HG03432 (cell line): ENCODE results near the gene TNRC6C.
"Not testable (repeated sequence)": the region's sequence is repeated elsewhere in the genome, so short reads cannot be mapped to it uniquely, and the experiment has no call there.

Experiments used
- ATAC-seq: cut with Tn5 transposase; IDR thresholded peaks from one replicate; pipeline ENCODE4 v1.9.1; 2021; ENCODE audit warnings: mild to moderate bottlenecking, moderate library complexity; ENCODE audit not compliant: unreplicated experiment

TNRC6C gene

DNA sequence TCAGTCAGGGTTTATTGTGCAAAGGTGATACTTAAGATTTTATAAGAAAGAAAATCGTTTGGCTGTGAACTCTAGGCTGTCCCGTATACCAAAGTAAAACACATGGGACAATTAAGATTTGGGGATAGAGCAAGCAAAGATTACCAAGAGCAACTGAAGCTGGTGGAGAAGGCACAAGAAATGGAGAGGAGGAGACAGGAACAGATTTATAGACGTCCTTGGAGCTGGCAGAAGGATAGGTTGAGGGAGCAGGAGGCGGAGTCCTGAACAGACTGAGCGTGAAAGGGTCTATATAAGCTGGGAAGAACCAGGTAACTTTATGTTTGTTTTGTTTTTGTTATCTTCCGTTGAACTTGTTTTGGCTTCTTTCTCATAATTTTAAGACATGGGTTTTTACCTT is 3.8 kb downstream of the TNRC6C start:
- no peak for ATAC-seq

DNA sequence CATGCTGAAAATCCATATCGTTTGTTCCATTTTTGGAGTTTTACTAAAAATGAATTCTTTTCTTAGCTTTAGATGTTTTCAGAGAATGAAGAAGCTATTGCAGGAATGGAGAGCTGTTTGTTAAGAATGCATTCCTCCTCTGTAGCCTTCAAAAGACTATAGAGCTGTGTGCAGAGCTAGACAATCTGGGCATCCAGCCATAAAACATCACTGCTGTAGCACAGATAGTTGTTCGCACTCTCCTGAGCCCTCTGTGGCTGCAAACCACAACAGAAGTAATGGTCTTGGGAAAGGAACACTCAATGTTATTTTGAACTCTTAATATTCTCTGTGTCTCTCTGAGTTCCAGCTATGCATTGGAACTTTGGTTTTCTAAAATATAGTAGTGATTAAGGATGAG is 4.9 kb downstream of the TNRC6C start:
- no peak for ATAC-seq

DNA sequence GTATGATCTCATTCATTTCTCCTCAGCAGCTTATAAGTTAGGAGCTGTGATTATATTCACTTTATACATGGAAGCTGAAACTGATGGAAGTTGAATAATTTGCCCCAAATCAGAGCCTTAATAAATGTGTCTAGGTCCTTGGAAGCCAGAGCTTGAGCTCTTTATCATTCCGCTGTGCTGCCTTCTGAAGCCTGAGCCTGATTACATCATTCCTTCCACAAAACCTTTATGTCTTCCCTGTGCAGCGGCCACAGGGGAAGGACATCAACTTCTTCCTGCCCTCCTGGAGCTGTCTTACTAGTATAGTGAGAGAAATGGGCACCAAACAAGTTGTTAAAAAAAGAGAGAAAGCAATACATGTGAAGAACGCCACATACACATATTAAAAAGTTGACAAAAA is 6.8 kb downstream of the TNRC6C start:
- ATAC-seq = no peak

DNA sequence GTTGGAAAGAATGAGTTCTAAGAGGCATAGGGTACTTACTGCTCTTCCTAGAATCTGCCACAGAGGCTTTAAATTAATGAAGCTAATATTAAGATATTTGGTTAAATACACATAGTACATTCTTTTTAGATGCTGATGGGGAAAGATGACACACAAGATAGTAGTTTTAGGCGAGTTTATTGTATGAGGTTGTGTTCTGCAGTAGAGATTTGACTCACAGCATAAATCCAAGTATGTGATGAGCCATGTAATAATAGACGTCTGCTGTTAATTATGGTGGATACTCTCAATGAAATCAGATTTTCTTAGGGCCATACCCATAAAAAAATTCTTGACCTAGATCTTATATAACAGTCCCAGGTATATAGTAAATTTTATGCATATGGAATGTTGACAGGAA is 8.0 kb downstream of the TNRC6C start:
- ATAC-seq = no peak

DNA sequence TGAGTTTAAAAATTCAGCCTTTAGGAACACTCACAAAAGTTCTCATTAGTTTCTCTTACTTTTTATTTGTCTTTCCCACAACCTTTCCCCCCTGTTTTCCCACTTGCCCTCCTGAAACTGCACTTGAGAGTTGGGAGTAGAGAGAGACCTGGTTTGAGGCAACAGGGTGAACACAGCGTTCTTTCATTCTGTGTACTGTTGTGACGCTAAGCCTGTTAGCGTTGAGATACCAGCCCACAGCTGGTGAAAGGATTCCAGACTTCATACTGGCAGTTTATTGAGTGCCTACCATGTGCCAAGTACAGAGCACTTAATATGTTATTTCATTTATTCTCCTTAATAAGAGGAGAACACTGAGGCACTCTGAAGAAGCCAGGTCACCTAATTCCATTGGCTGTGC is 10.3 kb downstream of the TNRC6C start:
- ATAC-seq = no peak

DNA sequence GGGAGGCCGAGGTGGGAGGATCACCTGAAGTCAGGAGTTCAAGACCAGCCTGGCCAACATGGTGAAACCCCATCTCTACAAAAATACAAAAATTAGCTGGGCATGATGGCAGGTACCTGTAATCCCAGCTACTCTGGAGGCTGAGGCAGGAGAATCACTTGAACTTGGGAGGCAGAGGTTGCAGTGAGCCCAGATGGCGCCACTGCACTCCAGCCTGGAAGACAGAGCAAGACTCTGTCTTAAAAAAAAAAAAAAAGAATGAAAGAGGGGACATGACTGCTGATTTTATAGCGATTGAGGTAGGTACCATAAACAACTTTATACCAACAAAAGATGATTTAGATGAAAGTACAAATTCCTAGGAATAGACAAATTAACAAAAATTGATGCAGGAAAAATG is 13.8 kb downstream of the TNRC6C start:
- ATAC-seq = not testable (repeated sequence)

DNA sequence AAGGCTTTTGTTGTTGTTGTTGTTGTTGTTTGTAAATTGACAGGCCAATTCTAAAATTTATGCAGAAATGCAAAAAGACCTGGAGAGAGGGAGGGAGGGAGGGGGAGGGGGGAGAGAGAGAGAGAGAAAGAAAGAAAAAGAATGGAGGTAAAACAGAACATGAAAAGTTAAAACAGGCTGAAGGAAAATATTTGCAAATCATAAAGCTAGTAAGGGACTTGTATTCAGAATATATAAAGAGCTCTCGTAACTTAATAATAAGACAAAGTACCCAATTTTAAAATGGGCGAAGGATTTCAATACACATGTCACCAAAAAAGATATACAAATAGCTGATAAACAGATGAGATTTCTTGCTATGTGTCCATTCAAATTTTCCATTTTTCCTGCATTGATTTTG is 15.4 kb downstream of the TNRC6C start:
- ATAC-seq = no peak

DNA sequence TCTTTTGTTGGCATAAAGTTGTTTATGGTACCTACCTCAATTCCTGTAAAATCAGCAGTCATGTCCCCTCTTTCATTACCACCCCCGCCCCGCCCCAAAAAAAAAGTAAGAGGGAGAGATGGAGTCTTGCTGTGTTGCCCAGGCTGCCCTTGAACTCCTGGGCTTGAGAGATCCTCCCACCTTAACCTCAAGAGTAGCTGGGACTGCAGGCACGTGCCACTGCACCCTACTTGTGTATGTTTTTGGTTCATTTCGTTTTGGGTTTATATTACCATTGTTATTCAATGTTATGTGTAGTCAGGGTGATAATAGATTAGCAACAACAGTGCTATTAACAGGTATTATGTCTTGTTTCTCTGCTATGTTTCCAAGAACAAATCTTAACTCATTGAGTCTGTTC is 15.9 kb downstream of the TNRC6C start:
- no peak for ATAC-seq

DNA sequence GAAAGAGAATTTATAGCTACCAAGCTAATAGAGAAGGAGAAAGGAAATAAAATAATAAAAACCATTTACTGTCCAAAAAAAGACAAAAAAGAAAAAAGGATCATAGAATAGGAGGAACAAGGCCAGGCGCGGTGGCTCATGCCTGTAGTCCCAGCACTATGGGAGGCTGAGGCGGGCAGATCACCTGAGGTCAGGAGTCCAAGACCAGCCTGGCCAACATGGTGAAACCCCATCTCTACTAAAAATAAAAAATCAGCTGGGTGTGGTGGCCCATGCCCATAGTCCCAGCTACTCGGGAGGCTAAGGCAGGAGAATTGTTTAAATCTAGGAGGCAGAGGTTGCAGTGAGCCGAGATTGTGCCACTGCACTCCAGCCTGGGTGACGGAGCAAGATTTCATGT is 23.9 kb downstream of the TNRC6C start:
- ATAC-seq = not testable (repeated sequence)

DNA sequence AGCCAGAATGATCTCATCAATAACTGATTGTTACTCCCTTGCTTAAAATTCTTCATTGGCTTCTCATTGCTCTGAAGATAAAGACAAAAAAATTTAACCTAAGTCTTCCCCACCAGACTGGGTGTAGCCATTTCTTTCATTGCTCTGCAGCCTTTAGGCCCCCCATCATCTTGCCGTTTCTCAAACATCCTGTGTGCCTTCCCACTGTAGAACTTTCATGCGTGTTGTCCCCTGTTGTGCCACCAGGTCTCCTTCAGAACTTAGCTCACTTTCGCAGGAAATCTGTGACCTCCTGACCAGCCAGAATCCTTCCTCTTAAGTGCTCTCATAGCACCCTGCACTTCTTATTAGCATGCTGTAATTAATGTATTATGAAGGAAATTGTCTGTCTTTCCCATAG is 31.8 kb downstream of the TNRC6C start:
- ATAC-seq = no peak

DNA sequence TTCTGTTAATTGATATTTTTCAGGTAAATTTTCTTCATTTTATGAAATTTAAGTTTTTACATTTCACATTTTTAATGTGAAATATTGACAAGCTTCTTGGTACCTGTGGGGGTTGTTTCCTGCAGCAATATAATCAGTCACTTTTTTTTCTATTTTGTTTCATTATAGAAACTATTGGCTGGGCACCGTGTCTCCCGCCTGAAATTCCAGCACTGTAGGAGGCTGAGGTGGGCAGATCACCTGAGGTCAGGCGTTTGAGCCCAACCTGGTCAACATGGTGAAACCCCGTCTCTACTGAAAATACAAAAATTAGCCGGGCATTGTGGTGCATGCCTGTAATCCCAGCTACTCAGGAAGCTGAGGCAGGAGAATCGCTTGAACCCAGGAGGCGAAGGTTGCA is 35.2 kb downstream of the TNRC6C start:
- not testable (repeated sequence) for ATAC-seq

DNA sequence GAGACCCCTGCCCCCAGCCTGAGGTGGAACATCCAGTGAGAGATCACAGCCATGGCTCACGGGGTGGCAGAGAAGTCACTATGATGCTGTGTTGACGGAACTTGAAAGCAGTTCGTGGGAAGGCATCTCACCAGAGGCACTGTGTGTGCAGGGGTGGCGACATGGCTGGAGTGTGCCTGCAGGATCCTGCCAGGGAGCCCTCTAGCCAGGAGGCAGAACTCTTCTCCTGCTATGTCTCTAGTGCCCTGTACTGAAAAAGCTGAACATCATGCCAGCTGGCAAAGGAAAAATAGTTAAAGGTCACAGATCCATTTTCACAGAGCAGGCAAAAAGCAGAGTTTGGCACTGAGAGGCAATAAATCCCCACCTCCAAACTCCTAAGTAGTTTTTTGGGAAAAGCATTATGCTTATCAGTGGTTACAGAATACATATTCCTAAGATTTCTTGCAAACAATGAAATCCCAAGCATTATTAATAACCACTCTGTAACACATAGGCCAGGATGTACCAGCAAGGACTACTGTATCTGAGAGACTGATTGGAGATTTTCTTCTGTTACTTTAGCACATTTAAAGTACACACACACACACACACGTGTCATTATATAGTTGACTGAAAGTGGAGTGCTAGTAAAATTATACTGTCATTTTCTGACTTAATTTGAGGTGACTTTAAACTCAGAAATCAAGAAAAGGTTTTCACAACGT is 36.8 kb downstream of the TNRC6C start:
- no peak for ATAC-seq

DNA sequence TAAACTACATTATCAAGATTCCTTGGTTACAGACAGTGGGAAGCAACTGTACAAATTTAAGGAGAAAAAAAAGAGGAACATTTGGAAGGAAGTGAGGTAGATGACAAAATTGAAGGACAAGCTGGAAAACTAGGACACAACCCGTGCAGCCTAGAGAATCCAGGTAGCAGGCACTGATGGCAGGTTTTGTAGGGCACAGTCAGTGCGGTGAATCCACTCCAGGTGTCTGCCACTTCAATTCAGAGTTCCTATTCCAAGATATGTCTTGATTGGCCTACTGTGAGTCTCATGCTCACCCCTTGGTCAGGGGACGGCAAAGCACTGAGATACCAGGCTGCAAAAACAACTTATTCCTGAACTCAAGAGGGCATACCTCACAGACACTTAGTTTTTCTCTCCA is 37.8 kb downstream of the TNRC6C start:
- ATAC-seq = no peak

DNA sequence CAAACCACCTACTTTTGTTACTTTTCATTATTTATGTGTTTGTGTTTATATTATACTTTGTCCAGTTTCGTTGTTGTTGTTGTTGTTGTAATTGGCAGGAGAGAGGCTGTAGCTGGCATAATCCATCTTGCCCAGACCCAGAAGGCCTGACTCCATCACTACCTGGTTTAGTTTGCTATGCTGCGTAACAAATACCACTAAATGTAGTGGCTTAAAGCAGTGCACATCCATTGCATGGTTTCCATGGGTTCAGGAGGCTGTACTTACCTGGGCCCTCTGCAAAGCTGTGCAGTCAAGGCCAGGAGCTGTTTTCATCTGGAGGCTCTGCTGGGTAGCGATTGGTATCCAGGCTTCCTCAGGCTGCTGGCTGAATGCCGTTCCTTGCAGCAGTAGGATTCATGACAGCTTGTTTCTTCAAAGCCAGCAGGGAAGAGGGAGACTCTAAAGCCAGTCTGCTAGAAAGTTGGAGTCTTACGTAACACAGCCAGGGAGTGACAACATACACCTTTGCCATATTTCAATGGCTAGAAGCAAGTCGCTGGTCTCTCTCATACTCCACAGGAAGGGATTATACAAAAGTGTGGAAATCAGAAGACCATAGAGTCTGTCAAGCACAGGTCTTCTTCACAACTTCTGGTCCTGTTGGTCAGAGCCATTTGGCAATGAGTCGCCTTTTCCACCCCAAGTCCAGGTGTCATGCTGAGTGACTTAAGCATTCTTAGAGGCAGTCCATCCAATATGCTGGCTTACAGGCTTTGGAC is 41.1 kb downstream of the TNRC6C start:
- ATAC-seq = no peak

DNA sequence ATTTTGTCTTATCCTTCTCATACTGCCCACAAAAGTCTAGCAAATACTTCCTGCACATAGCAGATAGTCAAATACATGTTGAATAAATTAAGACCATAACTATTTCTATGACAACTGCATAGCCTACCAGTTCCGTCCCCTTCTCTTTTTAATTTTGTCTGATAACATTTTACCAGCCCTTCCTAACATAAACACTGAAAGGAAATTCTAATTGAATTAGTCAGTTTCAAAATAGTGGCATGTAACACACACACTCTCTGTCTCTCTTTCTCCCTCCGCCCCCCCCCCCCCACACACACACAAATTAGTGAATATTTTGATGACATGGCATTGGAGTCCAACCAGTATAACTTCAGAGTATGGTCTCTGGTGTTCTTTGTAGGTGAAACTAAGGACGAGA is 41.8 kb downstream of the TNRC6C start:
- ATAC-seq = no peak

DNA sequence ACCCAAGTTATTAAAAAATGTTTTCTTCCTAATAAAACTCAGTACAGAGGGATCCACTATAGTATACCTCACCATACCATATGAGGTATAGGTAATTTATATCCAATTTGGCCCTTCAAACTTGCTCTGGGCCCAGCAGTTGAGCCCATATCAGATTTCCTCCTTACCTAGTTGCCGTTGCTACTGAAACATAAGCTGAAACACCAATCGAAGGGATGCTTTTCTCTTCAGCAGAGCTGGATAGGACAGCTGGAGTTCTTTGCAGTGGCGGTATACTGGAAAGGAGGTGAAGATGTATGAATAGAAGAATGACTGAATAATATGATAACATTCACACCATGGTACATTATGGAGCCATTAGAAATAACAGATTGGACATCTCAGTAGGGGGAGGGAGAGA is 42.7 kb downstream of the TNRC6C start:
- no peak for ATAC-seq

DNA sequence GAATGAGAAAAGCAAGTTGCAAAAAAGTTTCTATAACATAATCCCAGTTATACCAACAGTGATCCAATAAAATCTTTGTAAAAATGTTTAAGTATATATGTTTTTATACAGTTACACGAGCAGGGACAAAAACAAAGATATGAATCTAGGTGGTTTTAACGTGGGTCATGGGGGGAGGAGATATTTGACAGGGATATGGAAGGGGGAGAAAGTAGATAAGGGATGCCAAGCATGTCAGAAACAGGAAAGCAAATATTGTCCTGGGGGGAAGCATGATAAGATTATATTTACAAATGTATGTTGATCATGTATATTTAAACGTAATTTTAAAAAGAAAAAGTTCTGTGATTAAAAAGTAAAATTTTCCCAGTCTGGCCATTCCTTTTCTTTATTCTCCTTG is 43.1 kb downstream of the TNRC6C start:
- no peak for ATAC-seq

DNA sequence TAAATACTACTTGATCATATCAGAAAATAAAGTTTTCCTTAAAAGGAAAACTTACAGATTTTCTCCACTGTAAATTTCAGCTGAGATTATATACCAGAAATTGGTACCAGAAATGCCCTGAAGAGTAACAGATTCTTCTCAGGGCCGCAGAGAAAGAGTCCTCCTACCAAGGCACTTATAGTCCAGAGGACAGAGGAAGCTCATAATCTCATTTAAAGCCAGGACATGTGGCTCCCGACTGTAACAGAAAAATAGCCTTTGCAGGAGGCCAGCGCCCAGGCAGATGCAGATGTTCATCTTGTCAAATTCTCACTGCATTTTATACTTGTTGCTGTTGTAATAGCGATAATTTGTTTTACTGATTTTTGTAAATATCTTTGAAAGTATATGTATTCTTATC is 43.7 kb downstream of the TNRC6C start:
- ATAC-seq = no peak

DNA sequence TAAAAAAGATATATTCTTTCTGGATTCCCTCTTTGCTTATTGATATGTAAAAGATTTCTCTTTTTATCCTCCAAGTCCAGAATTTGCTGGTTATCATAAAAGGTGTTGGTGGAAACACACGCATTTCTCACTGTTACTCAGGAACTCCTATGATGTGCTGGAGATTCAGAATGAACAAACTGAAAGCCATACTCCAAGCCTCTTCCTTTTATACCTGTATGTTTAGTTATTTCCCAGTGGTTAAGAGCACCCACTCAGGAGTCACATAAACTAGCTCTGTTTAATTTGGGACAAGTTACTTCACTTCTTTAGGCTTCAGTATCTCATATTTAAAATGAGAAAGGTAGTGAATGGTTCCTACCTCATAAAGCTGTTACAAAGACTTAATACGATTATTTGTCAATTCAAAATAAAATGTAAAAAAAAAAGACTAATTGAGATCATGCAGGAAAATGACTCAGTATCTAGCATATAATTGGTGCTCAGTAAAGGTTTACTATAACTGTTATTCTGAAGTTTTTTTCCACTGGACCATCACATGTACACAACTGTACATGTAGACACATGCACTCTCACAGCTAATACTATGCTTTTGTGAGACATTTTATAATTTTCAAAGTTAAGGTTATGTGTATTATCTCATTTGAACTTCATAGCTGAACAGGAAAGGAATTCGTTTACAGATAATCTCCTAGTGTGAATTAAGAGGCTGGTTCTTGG is 47.1 kb downstream of the TNRC6C start:
- no peak for ATAC-seq

DNA sequence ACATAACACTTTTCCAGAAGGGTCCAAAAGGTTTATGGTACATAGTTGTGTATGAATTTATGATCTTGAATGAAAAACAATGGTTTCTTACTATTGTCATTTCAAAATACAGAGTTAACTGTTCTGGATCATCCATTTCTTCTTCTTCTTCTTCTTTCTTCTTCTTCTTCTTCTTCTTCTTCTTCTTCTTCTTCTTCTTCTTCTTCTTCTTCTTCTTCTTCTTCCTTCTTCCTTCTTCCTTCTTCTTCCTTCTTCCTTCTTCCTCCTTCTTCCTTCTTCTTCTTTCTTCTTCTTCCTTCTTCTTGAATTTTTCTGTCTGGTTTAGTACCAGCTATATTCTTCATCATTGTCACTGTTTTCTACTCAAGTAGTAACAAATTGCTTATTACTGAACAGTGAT is 47.8 kb downstream of the TNRC6C start:
- ATAC-seq = no peak

DNA sequence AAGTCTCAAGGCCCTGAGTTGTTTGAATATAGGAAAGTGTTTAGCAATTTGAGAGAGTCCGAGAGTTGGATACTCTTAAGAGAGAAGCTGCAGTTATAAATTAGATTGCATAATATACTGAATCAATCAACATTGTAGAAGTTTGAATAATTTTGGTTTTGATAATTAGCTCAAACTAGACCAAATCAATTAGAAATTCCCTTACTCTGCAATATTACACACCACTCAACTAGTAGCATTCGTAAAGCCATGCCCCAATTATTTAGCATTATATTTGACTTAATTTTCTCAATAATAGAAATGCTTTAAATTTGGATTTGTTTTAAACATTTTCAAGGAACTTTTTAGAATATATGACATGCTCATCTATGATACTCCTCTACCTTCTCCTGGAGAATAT is 49.1 kb downstream of the TNRC6C start:
- ATAC-seq = no peak

DNA sequence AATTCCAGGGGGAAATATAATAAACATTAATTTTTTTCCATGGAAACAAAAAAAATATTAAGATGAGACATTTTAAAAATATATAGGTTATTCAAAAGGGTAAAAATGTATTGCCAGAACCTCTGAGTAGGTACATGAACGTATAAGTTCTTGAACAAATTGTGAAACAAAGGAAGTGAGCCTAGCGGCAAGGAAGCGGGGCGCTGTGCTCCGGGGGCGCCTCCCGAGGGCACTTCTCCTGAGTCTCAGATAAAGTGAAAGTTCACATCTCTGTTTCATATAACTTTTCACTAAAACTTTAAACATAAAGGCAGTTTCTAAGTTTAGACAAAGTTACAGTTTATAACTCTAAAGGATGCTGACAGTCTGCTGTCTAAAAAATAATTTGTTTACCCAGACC is 52.3 kb downstream of the TNRC6C start:
- ATAC-seq = no peak
